Peyer's patch (tissue), 4 donors: ENCODE measurements around the gene ADH6. TPM values are rescaled to one million over a fixed set of nuclear protein-coding genes. Genes with fewer than 3 reads are reported as not detected.

Source experiments
- DNase-seq, 3 donors: peaks; one replicate each; pipeline ENCODE4 v3.0.0-alpha.2; 2017 to 2019
- H3K27ac ChIP-seq, 4 donors: fragments of 200-600 bp; sonication (generic); one replicate each; pipeline ENCODE4 v1.5.1; 2016 to 2019
- H3K27me3 ChIP-seq, 2 donors: fragments of 200-600 bp; sonication (generic); one replicate each; pipeline ENCODE4 v1.5.1; 2019
- H3K36me3 ChIP-seq, 3 donors: fragments of 200-600 bp; sonication (generic); one replicate each; pipeline ENCODE4 v1.5.1; 2016 to 2019
- H3K4me1 ChIP-seq, 4 donors: fragments of 200-600 bp; sonication (generic); one replicate each; pipeline ENCODE4 v1.5.1; 2016 to 2019
- H3K4me3 ChIP-seq, 4 donors: fragments of 200-600 bp; sonication (generic); 1 replicate in 3 of 4; 2 replicates in 1 of 4; pipeline ENCODE4 v1.5.1; 2016 to 2019; ENCODE audit warnings: mild to moderate bottlenecking in 1 of 4
- H3K9me3 ChIP-seq, 4 donors: fragments of 200-600 bp; sonication (generic); one replicate each; pipeline ENCODE4 v1.5.1; 2016 to 2019; ENCODE audit warnings: mild to moderate bottlenecking in 1 of 4
- POLR2A ChIP-seq, 2 donors: fragments of 450-650 bp; IDR thresholded peaks; one replicate each; pipeline ENCODE4 v1.5.1; 2017; ENCODE audit warnings: antibody characterized with exemption in 2 of 2, mild to moderate bottlenecking in 2 of 2, moderate library complexity in 2 of 2
- total RNA-seq, 4 donors: library from RNA; depleted of rRNA; stranded (reverse); fragments of >200 nt; gene quantifications; one replicate each; pipeline ENCODE4 v1.1.0, GENCODE V29; 2016
- TF ChIP-seq, protein P1 (sequence below), 6 experiments: fragments of 450-650 bp in 4 of 6; fragments of 200-600 bp in 2 of 6; sonication (generic) in 1 of 6; IDR thresholded peaks; one replicate each; pipeline ENCODE4 v1.5.1; 2017 to 2019; ENCODE audit warnings: antibody characterized with exemption in 6 of 6, mild to moderate bottlenecking in 3 of 6, moderate library complexity in 1 of 6

Gene ADH6
- total RNA-seq, 4 donors from 2014 or later = 11.6 to 47.1 (median 37.7) TPM

DNA sequence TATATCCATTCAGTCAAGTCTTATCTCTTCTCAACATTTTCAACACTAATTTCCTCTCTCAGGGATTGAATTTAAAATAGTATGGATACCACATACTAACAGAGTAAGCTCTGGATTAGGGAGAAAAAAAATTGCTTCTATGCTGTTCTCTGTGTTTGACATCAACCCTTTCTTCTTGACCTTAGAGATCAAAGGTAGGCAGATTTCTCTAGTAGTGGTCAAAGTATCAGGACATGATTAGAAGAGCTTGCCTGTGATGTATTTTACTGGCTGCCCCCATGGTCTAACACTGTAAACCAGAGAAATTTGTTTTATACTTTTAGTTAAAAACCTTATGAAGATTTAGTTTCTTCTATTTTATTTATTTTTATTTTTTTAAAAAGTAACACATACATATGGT lies 8.3 kb downstream of the ADH6 start:
- H3K4me1 ChIP-seq = no peaks in the 10 kb centered on the region
- H3K36me3 ChIP-seq = no peaks in the 10 kb centered on the region
- H3K4me3 ChIP-seq = no peak overlapping the region
- TF ChIP-seq, protein P1, sequence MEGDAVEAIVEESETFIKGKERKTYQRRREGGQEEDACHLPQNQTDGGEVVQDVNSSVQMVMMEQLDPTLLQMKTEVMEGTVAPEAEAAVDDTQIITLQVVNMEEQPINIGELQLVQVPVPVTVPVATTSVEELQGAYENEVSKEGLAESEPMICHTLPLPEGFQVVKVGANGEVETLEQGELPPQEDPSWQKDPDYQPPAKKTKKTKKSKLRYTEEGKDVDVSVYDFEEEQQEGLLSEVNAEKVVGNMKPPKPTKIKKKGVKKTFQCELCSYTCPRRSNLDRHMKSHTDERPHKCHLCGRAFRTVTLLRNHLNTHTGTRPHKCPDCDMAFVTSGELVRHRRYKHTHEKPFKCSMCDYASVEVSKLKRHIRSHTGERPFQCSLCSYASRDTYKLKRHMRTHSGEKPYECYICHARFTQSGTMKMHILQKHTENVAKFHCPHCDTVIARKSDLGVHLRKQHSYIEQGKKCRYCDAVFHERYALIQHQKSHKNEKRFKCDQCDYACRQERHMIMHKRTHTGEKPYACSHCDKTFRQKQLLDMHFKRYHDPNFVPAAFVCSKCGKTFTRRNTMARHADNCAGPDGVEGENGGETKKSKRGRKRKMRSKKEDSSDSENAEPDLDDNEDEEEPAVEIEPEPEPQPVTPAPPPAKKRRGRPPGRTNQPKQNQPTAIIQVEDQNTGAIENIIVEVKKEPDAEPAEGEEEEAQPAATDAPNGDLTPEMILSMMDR (IDR thresholded peaks at IDR 0.05) = no peak
- no peak for TF ChIP-seq POLR2A (IDR thresholded peaks at IDR 0.05)
- no peak for DNase-seq
- no peaks in the 10 kb centered on the region for H3K27me3 ChIP-seq
- H3K27ac ChIP-seq = no peak overlapping the region
- H3K9me3 ChIP-seq = no peaks in the 10 kb centered on the region

DNA sequence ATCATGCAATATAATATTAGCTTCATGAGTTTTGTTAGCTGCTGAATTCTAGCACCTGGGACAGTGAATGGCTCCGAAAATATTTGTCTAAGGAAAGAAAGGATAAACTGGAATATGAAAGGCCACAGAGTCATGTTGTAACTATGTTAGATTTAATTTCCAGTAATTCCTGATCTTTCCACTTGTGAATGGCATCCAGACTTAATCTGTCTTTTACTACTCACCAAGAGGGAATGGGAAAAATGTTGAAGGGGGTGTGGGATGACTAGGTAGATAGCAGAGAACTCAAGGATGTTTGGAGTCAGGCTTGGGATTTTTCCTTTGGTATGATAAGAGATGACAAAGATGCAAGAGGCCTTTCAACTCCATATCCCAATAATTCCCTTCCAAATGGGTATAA lies 9.4 kb downstream of the ADH6 start:
- H3K4me3 ChIP-seq = no peak overlapping the region
- no peaks in the 10 kb centered on the region for H3K9me3 ChIP-seq
- H3K4me1 ChIP-seq = no peaks in the 10 kb centered on the region
- no peaks in the 10 kb centered on the region for H3K27me3 ChIP-seq
- no peak for DNase-seq
- H3K36me3 ChIP-seq = no peaks in the 10 kb centered on the region
- no peak overlapping the region for H3K27ac ChIP-seq
- TF ChIP-seq, protein P1 (IDR thresholded peaks at IDR 0.05) = no peak
- no peak for TF ChIP-seq POLR2A (IDR thresholded peaks at IDR 0.05)

DNA sequence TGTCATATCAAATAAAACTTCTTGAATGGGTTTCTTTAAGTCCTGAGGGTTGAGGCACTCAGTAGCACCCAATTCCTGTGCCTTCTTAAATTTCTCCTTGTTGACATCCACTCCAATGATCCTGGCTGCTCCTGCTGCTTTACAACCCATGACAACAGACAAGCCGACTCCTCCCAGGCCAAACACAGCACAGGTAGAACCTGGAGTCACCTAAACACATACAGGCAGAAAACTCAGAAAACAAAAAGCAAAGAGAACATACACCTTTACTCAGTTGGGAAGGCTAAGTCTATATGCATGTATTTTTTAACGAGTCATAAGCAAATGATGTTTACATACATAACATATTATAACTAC lies 10.3 kb downstream of the ADH6 start:
- H3K9me3 ChIP-seq = no peaks in the 10 kb centered on the region
- DNase-seq = no peak
- H3K27me3 ChIP-seq = no peaks in the 10 kb centered on the region
- H3K4me3 ChIP-seq = no peak overlapping the region
- no peak overlapping the region for H3K27ac ChIP-seq
- no peaks in the 10 kb centered on the region for H3K36me3 ChIP-seq
- TF ChIP-seq, protein P1 (IDR thresholded peaks at IDR 0.05) = no peak
- no peak for TF ChIP-seq POLR2A (IDR thresholded peaks at IDR 0.05)
- H3K4me1 ChIP-seq = no peaks in the 10 kb centered on the region

DNA sequence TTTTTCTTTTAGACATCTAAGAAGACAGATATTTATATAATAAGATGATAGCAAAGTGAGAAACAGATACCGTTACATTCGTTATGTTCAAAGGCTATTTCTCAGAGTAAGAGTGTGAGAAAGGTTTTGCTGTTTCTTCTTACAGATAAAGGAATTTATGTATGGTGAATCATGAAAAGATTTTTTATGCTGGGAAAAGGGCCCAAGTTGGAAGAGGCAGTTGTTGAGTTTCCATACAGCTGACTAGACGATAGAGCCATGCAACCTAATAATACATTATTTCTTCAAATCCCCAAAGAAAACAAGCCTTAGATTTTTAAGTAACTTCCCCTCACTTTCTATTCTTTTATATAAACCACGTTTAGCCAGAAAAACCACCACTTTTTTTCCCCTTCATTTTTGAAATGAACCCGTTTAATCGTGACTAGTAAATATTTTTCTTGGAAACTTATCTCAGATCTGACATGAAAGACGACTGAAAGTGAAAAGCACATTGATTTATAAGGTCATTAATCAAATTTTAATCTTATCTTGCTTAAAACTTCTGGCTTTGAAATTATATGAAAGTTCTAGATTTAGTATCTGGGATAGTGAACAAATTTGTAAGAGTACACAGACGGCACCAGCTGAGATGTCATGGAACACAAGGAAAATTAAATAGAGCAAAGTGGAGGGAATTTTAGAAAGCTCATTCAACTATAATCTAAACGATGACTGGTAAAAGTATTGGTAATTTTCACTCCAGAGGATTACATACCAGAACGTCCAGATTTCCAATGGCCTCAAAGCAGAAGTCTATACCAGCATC lies 10.9 kb downstream of the ADH6 start:
- Histone ChIP-seq H3K27me3 (no peaks in the 10 kb centered on the region), H3K4me3 (no peak overlapping the region), H3K4me1 (no peaks in the 10 kb centered on the region), H3K36me3 (no peaks in the 10 kb centered on the region), H3K27ac (no peak overlapping the region), H3K9me3 (no peaks in the 10 kb centered on the region)
- no peak for TF ChIP-seq POLR2A (IDR thresholded peaks at IDR 0.05)
- TF ChIP-seq, protein P1 (IDR thresholded peaks at IDR 0.05) = no peak
- no peak for DNase-seq

DNA sequence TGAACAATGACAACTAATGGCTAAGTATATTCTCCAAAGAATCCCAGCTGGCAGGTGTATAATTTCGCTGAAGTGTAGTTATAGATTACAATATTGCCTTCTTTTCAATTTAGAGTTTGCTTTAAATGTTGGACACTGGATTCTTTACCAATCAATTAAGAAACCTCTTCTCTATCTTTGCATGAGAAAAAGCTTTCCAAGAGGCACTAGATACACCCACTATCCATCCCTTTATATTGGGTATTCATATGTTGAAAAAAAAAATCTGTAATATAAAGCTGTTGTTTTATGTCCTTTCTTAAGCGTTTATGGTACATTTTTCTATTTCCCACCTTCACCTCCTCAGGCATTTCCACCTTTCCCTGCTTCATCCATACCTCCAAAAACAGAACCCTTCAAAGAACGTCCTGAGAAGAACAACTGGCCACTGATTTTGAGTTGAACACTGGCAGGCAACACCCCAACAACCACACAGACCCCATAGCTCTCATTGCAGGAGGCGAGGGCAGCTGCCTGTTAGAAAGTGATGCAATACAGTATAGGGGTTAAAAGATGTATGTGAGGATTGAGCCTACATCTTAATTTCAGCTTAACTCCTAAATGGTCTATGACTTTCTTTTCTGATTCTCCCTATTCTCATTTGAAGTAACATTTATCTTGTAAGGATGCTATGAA lies 11.8 kb downstream of the ADH6 start:
- Histone ChIP-seq H3K27me3 (no peaks in the 10 kb centered on the region), H3K4me1 (peaks cover 0 to 1% (median 0%) of the 10 kb centered on the region in 4 donors), H3K9me3 (no peaks in the 10 kb centered on the region), H3K4me3 (no peak overlapping the region), H3K27ac (no peak overlapping the region), H3K36me3 (no peaks in the 10 kb centered on the region)
- TF ChIP-seq POLR2A (IDR thresholded peaks at IDR 0.05) = no peak
- TF ChIP-seq, protein P1 (IDR thresholded peaks at IDR 0.05) = no peak
- no peak for DNase-seq
